ENCODE results near the gene VPS13A. TPM values are rescaled to one million over a fixed set of nuclear protein-coding genes. Genes with fewer than 3 reads are reported as not detected.

Gene VPS13A
- total and polyA plus RNA-seq, 12 donors: 16.2 to 64.0 (median 32.2) TPM

DNA sequence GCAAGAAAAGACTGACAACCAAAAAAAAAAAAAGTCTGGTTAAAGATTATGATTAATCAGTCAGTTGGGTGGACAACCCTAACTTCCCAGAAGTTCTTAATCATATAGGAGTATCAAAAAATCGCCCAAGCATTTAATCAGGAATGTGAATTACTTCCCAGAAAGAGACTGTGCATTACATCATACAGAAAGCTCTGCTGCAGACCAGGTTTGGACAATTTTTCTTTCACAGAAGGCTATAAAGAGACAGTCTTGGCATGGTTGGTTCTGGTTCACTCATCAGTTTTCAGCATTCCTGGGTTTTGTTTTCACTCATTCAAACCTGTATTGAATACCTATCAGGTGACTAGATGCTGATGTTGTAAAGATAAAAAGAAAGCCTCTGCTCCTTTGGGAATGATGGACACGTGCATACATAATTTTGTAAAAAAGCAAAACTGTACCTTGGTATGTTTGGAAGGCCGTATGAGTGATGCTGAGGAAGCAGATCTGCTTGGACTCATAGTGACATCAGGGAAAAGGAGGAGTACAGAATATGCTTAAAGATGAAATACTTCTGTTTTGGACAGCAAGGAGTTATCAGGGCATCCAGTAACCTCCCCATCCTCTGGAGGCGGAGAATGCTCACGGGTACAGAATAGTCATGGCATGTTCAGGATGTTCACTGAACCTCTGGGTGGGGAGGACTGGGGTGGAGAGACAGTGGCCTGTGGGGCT, 292.3 kb downstream of the VPS13A start:
- no peaks in the 10 kb centered on the region for H3K27me3 ChIP-seq
- intact Hi-C loops (cut with DNase I): no loop called here
- no peak overlapping the region for H3K4me3 ChIP-seq
- DNase-seq: no peak
- H3K27ac ChIP-seq: no peak overlapping the region
- H3K36me3 ChIP-seq (replicated peaks in 1 of 2): no peaks in the 10 kb centered on the region
- H3K9me3 ChIP-seq (replicated peaks in 1 of 3): peaks cover 0 to 3% (median 0%) of the 10 kb centered on the region in 3 donors
- TF ChIP-seq POLR2A (IDR thresholded peaks at IDR 0.05): no peak
- H3K4me1 ChIP-seq (replicated peaks in 1 of 2): no peaks in the 10 kb centered on the region
- WGBS, 4 donors: 71 to 79% (median 77%) methylated on average over 5 of the region's 5 CpGs

Other genes with a start within 250 kb of the VPS13A start
- not detected for gene FOXB2, start 157.9 kb upstream of the VPS13A start, total RNA-seq
- gene FOXB2, start 157.9 kb upstream of the VPS13A start, polyA plus RNA-seq: not detected

Data from adrenal gland (tissue), 12 donors.